NCI-H460 (cell line): ENCODE data around the gene SGSH. TPM values are rescaled to one million over a fixed set of nuclear protein-coding genes. Genes with fewer than 3 reads are reported as not detected.

ENCODE experiments used
- DNase-seq: peaks from one replicate; pipeline ENCODE4 v3.0.0-alpha.2; 2016; ENCODE audit warnings: low read depth; ENCODE audit errors: extremely low read depth
- total RNA-seq: library from RNA; depleted of rRNA; stranded (reverse); fragments of >200 nt; shearing (Covaris generic); gene quantifications from 2 replicates; pipeline ENCODE4 v1.2.3, GENCODE V29; 2014

Gene SGSH
- total RNA-seq, 1 experiment from 2014 or later = 10.2 TPM

DNA sequence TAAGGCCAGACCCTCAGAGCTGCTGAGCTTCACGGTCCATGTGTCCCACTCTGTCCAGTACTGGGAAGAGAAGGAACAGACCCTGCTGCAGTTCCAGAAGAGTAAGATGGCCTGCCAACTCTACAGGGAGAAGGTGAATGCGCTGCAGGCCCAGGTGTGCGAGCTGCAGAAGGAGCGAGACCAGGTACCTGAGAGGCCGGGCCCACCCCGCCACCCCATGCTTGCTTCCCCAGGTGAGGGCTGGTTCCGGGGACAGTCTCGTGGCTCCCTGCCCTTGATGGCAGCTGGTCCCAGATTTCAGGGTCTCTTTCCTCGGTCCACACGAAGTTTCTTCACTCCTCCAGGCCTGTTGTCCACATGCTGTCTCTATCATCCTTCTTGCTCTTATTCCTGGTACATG lies 29.4 kb downstream of the SGSH start:
- no peak for DNase-seq

DNA sequence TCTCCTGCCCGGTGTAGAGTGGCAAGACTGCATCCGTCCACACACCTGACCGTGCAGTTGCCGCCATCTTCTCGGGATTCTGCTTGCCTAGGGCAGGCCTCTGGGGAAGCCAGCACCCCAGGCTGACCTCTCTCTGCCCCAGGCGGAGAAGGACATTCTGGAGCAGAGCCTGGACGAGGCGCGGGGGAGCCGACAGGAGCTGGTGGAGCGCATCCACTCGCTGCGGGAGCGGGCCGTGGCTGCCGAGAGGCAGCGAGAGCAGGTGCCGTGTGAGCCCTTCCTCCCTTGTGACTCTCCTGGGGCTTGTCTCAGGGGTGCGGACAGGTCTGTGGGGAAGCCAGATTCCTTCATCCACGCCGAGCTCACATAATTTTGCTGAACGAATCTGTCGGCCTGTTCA lies 30.5 kb downstream of the SGSH start:
- DNase-seq = no peak

DNA sequence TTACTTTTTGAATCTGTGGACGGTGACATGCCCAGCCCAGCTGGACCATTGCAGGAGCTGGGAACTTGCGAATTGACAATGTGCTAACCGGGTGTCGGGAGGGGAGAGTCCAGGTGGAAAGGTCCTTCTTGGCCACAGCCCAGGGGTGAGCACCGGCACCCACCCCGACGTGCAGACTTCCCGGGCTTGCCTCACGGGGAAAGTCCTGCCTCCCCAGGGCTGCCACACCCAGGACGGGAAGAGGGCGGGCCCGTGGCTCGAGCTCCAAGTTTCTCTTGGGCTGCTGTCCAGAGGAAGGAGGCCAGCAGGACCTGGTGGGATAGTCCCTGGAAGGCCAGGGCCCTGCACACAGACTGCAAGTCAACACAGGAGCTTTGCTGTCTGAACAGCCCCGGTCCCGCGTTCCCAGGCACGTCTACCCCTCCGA lies 32.6 kb downstream of the SGSH start:
- peak; percentile 26 for DNase-seq

DNA sequence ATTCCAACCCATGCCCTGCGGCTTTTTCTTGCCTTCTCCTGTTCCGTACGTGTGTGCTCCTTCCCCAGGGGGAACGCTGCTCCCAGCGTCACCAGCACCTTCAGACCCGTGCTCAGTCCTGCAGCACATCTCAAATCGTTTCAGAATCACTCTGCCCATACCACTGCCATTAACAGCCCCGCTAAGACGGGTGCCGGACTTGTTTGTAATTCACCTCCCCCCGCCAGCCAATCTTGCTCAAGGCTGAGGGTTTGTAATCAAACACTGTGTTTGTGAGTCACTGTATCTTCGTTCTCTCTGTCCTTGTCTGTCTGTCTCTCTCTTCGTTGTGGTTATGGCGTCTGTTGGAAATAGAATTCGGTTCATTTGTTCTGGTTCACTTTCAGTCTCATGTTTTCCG lies 33.0 kb downstream of the SGSH start:
- DNase-seq = peak; percentile 16

- no peak for DNase-seq
These were observed 34.2 kb downstream of the SGSH start for GRCh38 chr17:80185968-80186367.

DNA sequence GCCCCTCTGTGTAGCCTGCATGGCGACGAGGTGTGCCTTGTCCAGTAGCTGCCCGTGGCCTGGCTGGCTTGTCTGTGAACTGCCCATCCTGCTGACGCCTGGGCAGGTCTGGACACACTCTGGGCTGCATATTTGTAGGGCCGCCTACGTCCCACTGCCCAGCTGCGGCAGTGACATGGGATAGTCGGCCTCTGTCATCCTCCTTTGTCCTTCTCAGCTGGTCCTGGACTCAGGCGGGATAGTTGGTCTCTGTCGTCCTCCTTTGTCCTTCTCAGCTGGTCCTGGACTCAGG lies 35.8 kb downstream of the SGSH start:
- DNase-seq = no peak

DNA sequence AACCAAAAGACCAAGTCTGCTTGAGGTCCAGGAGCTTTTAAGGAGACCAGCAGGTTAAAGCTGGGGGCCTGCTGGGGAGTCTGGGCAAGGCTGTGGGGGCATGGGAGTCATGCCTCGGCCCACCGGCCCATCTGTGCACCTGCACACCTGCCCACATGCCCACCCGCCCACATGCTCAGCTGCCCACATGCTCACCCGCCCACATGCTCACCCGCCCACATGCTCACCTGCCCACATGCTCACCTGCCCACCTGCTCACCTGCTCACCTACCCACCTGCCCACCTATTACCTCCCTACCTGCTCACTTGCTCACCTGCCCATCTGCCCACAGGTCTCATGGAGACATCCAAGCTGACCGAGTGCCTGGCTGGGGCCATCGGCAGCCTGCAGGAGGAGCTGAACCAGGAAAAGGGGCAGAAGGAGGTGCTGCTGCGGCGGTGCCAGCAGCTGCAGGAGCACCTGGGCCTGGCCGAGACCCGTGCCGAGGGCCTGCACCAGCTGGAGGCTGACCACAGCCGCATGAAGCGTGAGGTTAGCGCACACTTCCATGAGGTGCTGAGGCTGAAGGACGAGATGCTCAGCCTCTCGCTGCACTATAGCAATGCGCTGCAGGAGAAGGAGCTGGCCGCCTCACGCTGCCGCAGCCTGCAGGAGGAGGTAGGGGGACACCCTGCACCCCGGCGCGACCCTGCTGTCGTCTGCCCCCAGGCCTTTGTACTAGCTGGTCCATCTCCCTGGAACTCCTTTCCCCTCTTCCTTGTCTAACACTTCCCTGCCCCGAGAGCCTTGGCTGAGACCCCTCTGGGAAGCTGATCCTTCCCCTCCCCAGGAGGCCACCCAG lies 36.3 kb downstream of the SGSH start:
- no peak for DNase-seq

DNA sequence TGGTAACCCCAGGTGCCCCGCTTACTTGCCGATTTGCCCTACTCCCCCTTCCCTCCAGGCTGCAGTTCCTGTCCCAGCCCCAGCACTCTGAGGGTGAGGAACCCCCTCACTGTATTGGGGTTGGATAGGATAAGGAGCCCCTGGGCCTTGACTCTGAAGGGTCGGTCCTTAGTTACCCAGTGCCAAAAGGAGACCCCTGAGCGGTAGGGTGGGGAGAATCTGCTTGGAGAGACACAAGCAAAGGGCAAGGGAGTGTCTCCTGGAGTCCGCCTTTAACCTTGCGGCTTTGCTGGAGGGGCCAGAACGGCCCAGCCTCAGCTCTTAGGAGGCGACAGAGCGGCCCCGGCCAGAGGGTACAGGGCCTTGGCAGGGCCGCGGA lies 37.3 kb downstream of the SGSH start:
- no peak for DNase-seq

DNA sequence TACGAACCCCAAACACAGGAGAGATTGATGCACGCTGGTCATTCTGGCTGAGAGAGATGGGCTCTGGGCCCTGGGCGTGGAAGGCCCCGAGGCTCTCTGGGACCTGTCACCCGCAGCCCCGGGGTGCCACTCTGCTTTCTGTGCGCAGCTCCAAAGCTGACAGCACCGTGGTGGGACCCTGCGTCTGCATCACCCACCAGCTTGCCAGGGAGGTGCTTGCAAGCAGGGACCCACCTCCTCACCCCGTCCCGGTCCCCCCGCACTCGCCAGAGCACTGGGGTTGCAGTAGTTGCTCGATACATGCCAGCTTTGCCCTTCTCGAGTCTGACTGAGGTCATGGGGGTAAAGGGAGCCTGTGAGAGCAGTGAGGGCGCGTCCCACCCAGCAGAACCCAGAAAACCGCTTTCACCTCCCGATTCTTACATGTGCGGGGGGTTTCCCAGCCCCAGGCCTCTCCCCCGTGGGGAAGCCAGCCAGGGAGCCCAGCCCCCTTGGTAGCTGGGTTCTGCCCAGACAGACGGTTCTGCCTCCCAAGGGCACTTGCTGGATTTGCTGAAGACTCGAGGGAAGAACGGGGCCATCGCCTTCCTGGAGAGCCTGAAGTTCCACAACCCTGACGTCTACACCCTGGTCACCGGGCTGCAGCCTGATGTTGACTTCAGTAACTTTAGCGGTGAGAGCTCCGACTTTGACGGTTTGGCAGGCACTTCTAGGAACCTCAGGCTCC lies 37.9 kb downstream of the SGSH start:
- no peak for DNase-seq

- no peak for DNase-seq
These were observed 38.7 kb downstream of the SGSH start for GRCh38 chr17:80181431-80181830.

GRCh38 chr17:80180192-80180591 lies 39.9 kb downstream of the SGSH start:
- no peak for DNase-seq

DNA sequence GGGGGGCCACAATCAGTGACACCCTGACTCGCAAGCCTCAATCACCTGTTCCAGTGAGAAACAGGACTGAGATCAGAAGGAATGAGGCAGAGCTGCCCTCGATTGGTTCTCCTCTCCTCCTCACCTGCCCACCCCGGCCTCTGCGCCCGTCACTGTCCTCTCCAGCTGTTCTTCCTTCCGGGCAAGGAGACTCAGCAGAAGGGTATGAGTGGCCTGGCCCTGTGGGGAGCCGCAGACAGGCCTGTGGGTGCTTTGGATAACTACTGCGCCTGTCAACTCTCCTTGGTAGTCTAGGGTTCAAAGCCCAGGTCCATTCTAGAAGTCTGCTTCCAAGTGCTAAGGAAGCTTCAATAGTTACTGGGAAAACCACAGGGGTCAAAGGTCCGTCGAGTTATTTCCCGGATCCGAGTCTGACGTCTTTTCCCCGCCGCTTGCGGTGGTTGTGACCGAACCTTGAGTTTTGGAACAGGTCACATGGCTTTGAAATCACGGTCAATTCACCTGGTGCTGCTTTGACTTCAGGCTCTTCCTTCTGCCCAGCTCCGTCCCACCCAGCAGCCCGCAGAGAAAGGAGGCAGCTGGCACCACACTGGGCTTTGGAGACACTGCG lies 42.0 kb downstream of the SGSH start:
- no peak for DNase-seq

DNA sequence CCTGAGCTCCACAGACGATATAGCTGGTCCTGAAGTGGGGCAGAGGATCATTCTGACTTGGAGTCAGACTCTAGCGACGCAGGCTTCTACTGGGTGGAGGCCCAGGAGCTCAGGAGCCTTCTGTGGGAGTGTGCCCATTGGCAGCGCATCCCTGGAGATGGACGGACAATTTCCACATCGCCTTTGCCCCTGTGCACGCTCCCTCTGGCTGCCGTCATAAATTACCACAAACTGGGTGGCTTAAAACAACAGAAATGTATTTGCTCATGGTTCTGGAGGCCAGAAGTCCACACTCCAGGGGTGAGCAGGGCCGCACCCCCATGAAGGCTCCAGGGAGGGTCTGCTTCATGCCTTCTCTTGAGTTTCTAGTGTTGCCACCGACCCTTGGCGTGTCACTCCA lies 43.4 kb downstream of the SGSH start:
- no peak for DNase-seq

DNA sequence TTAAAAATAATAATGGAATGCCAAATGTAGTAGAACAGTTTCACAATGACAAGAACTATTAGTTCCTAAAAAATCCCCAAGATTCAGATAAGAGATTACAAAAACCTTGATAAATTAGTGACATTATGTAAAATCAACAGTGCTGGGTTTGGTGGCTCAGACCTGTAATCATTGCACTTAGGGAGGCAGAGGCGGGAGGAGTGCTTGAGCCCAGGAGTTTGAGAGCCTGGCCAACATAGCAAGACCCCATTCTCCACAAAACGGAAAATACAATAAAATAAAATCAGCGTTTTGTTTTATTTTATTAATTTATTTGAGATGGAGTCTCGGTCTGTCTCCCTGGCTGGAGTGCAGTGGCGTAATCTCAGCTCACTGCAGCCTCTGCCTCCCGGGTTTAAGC lies 46.2 kb downstream of the SGSH start:
- no peak for DNase-seq

DNA sequence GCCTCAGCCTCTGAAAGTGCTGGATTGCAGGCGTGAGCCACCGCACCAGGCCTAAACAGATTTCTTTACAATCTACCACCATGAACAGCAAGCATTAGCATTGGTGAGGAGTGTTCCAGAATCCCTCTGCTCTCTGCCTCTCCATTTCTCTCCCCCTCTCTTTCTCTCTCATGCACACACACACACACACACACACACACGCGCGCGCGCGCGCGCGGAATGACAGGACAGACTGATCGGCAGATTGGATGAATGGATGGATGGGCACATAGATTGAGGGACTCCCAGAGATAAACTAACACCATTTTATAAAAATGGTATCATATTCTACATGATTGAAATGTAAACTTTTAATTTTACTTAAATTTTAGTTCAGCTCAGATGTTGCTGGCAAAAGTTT lies 47.0 kb downstream of the SGSH start:
- no peak for DNase-seq

DNA sequence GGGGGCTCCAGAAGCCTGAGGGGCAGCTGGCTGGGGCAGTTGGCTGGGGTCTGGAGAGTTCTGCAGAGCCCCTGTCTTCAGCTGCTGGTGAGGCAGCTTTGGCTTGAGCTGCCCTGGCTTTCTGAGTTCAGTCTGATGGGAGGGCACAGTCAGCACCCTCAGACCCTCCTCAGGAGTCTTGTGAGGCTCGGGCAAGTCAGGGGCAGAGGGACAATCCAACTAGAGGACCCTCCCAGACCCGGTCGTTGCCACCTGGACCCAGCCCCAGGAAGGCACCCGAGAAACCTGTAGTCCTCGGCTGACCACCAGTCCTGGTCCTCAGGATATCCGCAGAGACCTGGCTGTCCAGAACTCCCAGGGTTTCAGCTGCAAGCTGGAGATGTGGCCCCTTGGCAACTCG lies 48.5 kb downstream of the SGSH start:
- no peak for DNase-seq

DNA sequence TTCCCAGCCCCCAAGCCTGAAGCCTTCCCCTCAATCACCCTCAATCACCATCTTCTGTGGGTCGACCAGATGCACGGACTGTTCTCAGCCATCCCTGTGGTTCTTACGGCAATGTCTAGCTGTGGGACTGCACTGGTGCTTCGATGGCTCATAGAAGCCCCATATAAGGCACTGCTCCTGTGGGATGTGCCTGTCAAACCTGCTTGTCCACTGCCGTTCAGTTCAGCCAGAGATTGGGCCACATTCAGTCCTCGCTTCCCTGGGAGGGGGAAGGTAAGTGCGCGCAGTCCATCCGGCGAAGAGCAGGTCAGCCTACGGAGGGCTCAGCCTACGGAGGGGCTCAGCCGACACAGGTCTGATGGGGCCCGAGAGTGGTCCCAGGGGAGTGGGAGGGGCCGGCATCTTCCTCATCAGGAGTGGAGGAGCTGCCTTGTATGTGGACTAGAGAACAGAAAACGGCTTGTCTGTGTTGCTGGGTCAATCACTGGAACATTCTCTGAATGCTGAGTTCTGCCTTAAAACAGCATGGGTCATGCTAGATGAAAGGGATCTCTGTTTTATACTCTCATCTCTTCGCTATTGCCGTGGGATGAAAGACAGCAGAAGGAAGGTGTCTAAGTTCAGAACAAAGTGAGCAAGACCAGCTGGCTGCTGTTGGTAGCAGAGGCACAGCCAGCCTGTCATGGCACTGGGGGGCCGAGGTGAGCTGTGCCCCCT lies 50.2 kb downstream of the SGSH start, which contains the start of gene CARD14:
Gene CARD14 (plus strand): TSS at position 247 of the 717 bp plus-strand sequence. CDS start 11,409 bp downstream, outside the sequence.
- DNase-seq = no peak

GRCh38 chr17:80169107-80169506 lies 51.0 kb downstream of the SGSH start:
- DNase-seq = no peak

DNA sequence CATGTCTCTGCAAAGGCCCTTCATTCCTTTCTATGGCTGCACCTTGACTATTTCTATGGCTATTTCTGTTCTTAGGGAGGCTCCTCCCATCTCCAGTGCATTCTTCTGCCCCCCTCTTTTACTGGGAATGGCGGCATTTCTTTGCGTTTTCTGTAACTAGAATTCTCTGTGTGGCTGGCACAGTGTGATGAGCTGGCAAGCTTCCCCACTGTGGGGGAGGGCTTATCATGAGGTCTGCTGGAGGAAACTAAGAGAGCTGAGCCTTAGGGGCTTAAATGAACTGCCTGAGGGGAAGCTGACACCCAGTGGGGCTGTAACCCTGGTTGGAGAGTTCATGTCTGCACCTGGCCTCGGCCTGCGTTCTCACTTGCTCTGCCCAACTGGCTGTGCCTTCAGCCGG lies 51.8 kb downstream of the SGSH start:
- DNase-seq = no peak

DNA sequence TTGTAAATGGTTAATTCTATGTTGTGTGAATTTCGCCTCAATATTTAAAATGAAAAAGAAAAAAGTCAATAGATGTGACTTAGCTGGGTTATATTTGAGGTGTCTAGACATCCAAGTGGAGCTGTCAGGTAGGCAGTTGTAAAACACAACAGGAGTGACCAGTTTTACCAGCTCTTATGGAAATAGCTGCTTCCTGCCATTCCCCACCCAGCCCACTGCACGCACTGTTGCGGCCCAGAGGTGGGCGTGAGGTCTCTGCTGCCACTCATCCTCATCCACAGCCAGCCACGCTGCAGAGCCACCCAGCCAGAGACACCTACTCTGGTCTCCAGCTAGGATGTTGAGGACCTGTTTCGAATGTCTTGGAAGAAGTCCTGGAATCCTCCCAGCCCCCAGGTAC lies 53.7 kb downstream of the SGSH start:
- DNase-seq = no peak

GRCh38 chr17:80164185-80164584 lies 55.9 kb downstream of the SGSH start:
- no peak for DNase-seq
